H1 (cell line): ENCODE results near the gene C3orf52. TPM values are rescaled to one million over a fixed set of nuclear protein-coding genes. Genes with fewer than 3 reads are reported as not detected.

Experiments
- CTCF ChIA-PET: fragments of 300-600 bp; sonication (Branson Sonifier 250); formaldehyde crosslinking; loops from one replicate; lab custom pipeline; 2021; ENCODE audit not compliant: partially characterized antibody; lab: Charles Lee
- POLR2A ChIA-PET: fragments of 300-600 bp; sonication (Branson Sonifier 250); formaldehyde crosslinking; loops from one replicate; lab custom pipeline; 2021; ENCODE audit warnings: inconsistent platforms; ENCODE audit not compliant: partially characterized antibody; lab: Charles Lee
- DNase-seq, 2 experiments: peaks; one replicate each; pipeline versions ENCODE4 v3.0.0 to v3.0.0-alpha.2; 2010 to 2022; ENCODE audit warnings: low spot score in 2 of 2, low read depth in 1 of 2, mixed read lengths in 1 of 2
- FAIRE-seq: peaks from 2 replicates; lab custom pipeline; 2011; peaks lifted over from hg19 to GRCh38; lab: Jason Lieb, UNC
- H2AFZ ChIP-seq: 2 replicates; pipeline ENCODE4 v1.8.1; 2012; ENCODE audit warnings: low read length, inconsistent platforms
- H2AK5ac ChIP-seq: 2 replicates; pipeline ENCODE4 v1.6.1; 2013; ENCODE audit warnings: low read depth, low read length
- H2BK120ac ChIP-seq: replicated peaks from 2 replicates; pipeline ENCODE3; 2013; ENCODE audit warnings: low read depth, low read length, inconsistent platforms
- H2BK12ac ChIP-seq: 2 replicates; pipeline ENCODE4 v1.6.1; 2013; ENCODE audit warnings: low read depth, low read length
- H2BK15ac ChIP-seq: 2 replicates; pipeline ENCODE4 v1.6.1; 2013; ENCODE audit warnings: low read length
- H2BK20ac ChIP-seq: 2 replicates; pipeline ENCODE4 v1.6.1; 2013; ENCODE audit warnings: low read length
- H2BK5ac ChIP-seq: 2 replicates; pipeline ENCODE4 v1.6.1; 2013; ENCODE audit warnings: low read depth, low read length
- H3K14ac ChIP-seq: 2 replicates; pipeline ENCODE4 v1.6.1; 2013; ENCODE audit warnings: inconsistent platforms; ENCODE audit not compliant: insufficient read length
- H3K18ac ChIP-seq: 2 replicates; pipeline ENCODE4 v1.6.1; 2013; ENCODE audit warnings: low read length; ENCODE audit errors: extremely low read depth
- H3K23ac ChIP-seq: 2 replicates; pipeline ENCODE4 v1.6.1; 2013; ENCODE audit warnings: inconsistent platforms; ENCODE audit not compliant: insufficient read length
- H3K23me2 ChIP-seq: 2 replicates; pipeline ENCODE4 v1.6.1; 2013; ENCODE audit warnings: low read depth, low read length
- H3K27ac ChIP-seq: 2 replicates; pipeline ENCODE4 v1.6.1; 2011; ENCODE audit warnings: low read depth, low read length, inconsistent platforms
- H3K27me3 ChIP-seq, 4 experiments: replicated peaks in 1 of 4; 1 replicate in 1 of 4; 2 replicates in 3 of 4; pipeline versions ENCODE4 v1.6.1 to v1.8.1; 2011 to 2013; ENCODE audit warnings: low read length in 3 of 4, mild to moderate bottlenecking in 3 of 4, inconsistent platforms in 2 of 4, mixed read lengths in 2 of 4, moderate library complexity in 1 of 4; ENCODE audit not compliant: control insufficient read depth in 3 of 4, insufficient read depth in 3 of 4; ENCODE audit errors: extremely low read depth in 1 of 4
- H3K36me3 ChIP-seq, 4 experiments: 2 replicates each; pipeline versions ENCODE4 v1.6.1 to v1.8.1; 2011 to 2013; ENCODE audit warnings: mild to moderate bottlenecking in 4 of 4, low read length in 3 of 4, moderate library complexity in 2 of 4, control low read depth in 1 of 4, inconsistent platforms in 1 of 4; ENCODE audit not compliant: insufficient read depth in 4 of 4, control insufficient read depth in 2 of 4
- H3K4ac ChIP-seq: replicated peaks from 2 replicates; pipeline ENCODE3; 2013; ENCODE audit warnings: low read length, low read depth, mixed read lengths, inconsistent platforms; ENCODE audit not compliant: insufficient read length
- H3K4me1 ChIP-seq, 4 experiments: replicated peaks in 1 of 4; 1 replicate in 1 of 4; 2 replicates in 3 of 4; pipeline versions ENCODE4 v1.6.1 to v1.8.1; 2011 to 2013; ENCODE audit warnings: low read length in 3 of 4, inconsistent platforms in 2 of 4, mixed read lengths in 1 of 4; ENCODE audit not compliant: insufficient read depth in 4 of 4, control insufficient read depth in 3 of 4
- H3K4me2 ChIP-seq, 2 experiments: 2 replicates each; pipeline versions ENCODE4 v1.6.1 to v1.8.1; 2011 to 2013; ENCODE audit warnings: low read depth in 2 of 2, low read length in 2 of 2, control low read depth in 1 of 2, inconsistent platforms in 1 of 2, mild to moderate bottlenecking in 1 of 2; ENCODE audit not compliant: insufficient read depth in 1 of 2
- H3K4me3 ChIP-seq, 4 experiments: fragments of 200-600, 300-600 bp in 1 of 4; sonication (generic), shearing (Covaris generic), sonication (Bioruptor Twin) in 1 of 4; 2 replicates each; pipeline versions ENCODE4 v1.5.1 to v1.8.1; 2011 to 2016; ENCODE audit warnings: low read length in 4 of 4, low read depth in 3 of 4, control low read depth in 2 of 4, inconsistent platforms in 2 of 4, mild to moderate bottlenecking in 2 of 4, mixed read lengths in 1 of 4, moderate library complexity in 1 of 4; ENCODE audit not compliant: insufficient read depth in 2 of 4; ENCODE audit errors: extremely low read depth in 1 of 4
- H3K56ac ChIP-seq: replicated peaks from 2 replicates; pipeline ENCODE3; 2013; ENCODE audit warnings: low read depth, mild to moderate bottlenecking, mixed read lengths, low read length, inconsistent platforms; ENCODE audit not compliant: insufficient read length
- H3K79me1 ChIP-seq: 2 replicates; pipeline ENCODE4 v1.6.1; 2013; ENCODE audit warnings: low read depth, low read length, control low read depth
- H3K79me2 ChIP-seq, 2 experiments: 2 replicates each; pipeline versions ENCODE4 v1.6.1 to v1.8.1; 2012 to 2013; ENCODE audit warnings: low read length in 2 of 2, mild to moderate bottlenecking in 2 of 2, inconsistent platforms in 1 of 2; ENCODE audit not compliant: insufficient read depth in 2 of 2, control insufficient read depth in 1 of 2
- H3K9ac ChIP-seq, 4 experiments: replicated peaks in 1 of 4; 1 replicate in 1 of 4; 2 replicates in 3 of 4; pipeline versions ENCODE4 v1.6.1 to v1.8.1; 2011 to 2013; ENCODE audit warnings: low read depth in 3 of 4, low read length in 3 of 4, control low read depth in 2 of 4, mild to moderate bottlenecking in 2 of 4, moderate library complexity in 2 of 4, inconsistent platforms in 1 of 4; ENCODE audit errors: extremely low read depth in 1 of 4
- H3K9me3 ChIP-seq, 2 experiments: 2 replicates each; pipeline versions ENCODE4 v1.6.1 to v1.8.1; 2012 to 2013; ENCODE audit warnings: mild to moderate bottlenecking in 2 of 2, moderate library complexity in 2 of 2, control low read depth in 1 of 2, inconsistent platforms in 1 of 2, low read depth in 1 of 2, low read length in 1 of 2, mixed read lengths in 1 of 2; ENCODE audit not compliant: insufficient read depth in 2 of 2
- H4K20me1 ChIP-seq, 2 experiments: replicated peaks in 1 of 2; 2 replicates each; pipeline versions ENCODE3 to v1.8.1; 2011 to 2013; ENCODE audit warnings: inconsistent platforms in 2 of 2, low read length in 2 of 2, mild to moderate bottlenecking in 1 of 2; ENCODE audit not compliant: insufficient read depth in 2 of 2, control insufficient read depth in 1 of 2
- H4K5ac ChIP-seq: 2 replicates; pipeline ENCODE4 v1.6.1; 2013; ENCODE audit warnings: low read length, low read depth, mixed read lengths, inconsistent platforms; ENCODE audit not compliant: insufficient read length
- H4K8ac ChIP-seq: 2 replicates; pipeline ENCODE4 v1.8.0; 2013; ENCODE audit warnings: mild to moderate bottlenecking, moderate library complexity, low read length, inconsistent platforms; ENCODE audit not compliant: insufficient read depth; ENCODE audit errors: extremely low read depth
- H4K91ac ChIP-seq: replicated peaks from 2 replicates; pipeline ENCODE3; 2013; ENCODE audit warnings: low read length, mixed read lengths, inconsistent platforms; ENCODE audit not compliant: insufficient read length
- ASH2L ChIP-seq: fragments of 200-600, 300-600 bp; sonication (generic); IDR thresholded peaks from one replicate; pipeline ENCODE4 v1.7.1; 2017; ENCODE audit warnings: low read length
- BACH1 ChIP-seq: IDR thresholded peaks from 2 replicates; pipeline ENCODE4 v1.6.1; 2012; ENCODE audit warnings: low read length, improper control_type of control experiment
- CEBPB ChIP-seq: IDR thresholded peaks from 2 replicates; pipeline ENCODE4 v1.6.1; 2012; ENCODE audit warnings: low read depth, low read length
- CHD1 ChIP-seq: IDR thresholded peaks from 2 replicates; pipeline ENCODE4 v1.6.1; 2012; ENCODE audit warnings: low read depth, low read length, improper control_type of control experiment
- CHD2 ChIP-seq: IDR thresholded peaks from 2 replicates; pipeline ENCODE4 v1.6.1; 2012; ENCODE audit warnings: low read length, improper control_type of control experiment
- EP300 ChIP-seq, 2 experiments: IDR thresholded peaks; 1 replicate in 1 of 2; 2 replicates in 1 of 2; pipeline ENCODE4 v1.6.1; 2011 to 2012; ENCODE audit warnings: low read depth in 2 of 2, low read length in 2 of 2, mild to moderate bottlenecking in 2 of 2, borderline replicate concordance in 1 of 2, inconsistent platforms in 1 of 2, moderate library complexity in 1 of 2
- FOSL1 ChIP-seq: IDR thresholded peaks from 2 replicates; pipeline ENCODE4 v1.6.1; 2011; ENCODE audit warnings: mild to moderate bottlenecking, low read depth, low read length, moderate library complexity; ENCODE audit not compliant: insufficient read depth
- HDAC2 ChIP-seq, 2 experiments: fragments of 300-600 bp in 1 of 2; sonication (generic) in 1 of 2; IDR thresholded peaks; 2 replicates each; pipeline ENCODE4 v1.6.1; 2011 to 2012; ENCODE audit warnings: low read depth in 2 of 2, low read length in 2 of 2, mild to moderate bottlenecking in 2 of 2, moderate library complexity in 2 of 2, borderline replicate concordance in 1 of 2, inconsistent platforms in 1 of 2
- NANOG ChIP-seq: IDR thresholded peaks from 2 replicates; pipeline ENCODE4 v1.6.1; 2011; ENCODE audit warnings: low read length, low read depth, mild to moderate bottlenecking, inconsistent platforms; ENCODE audit not compliant: insufficient read depth, poor library complexity, severe bottlenecking
- SAP30 ChIP-seq: fragments of 300-600 bp; sonication (generic); IDR thresholded peaks from 2 replicates; pipeline ENCODE4 v1.7.1; 2012; ENCODE audit warnings: low read length, moderate library complexity, mild to moderate bottlenecking, inconsistent platforms; ENCODE audit not compliant: insufficient read depth, insufficient replicate concordance
- SP1 ChIP-seq: IDR thresholded peaks from 2 replicates; pipeline ENCODE4 v1.6.1; 2011; ENCODE audit warnings: low read depth, low read length
- SP2 ChIP-seq: IDR thresholded peaks from 2 replicates; pipeline ENCODE4 v1.6.1; 2012; ENCODE audit warnings: mild to moderate bottlenecking, low read length, inconsistent platforms
- TCF12 ChIP-seq: IDR thresholded peaks from 2 replicates; pipeline ENCODE4 v1.6.1; 2011; ENCODE audit warnings: low read depth, mild to moderate bottlenecking, low read length
- TEAD4 ChIP-seq: IDR thresholded peaks from 2 replicates; pipeline ENCODE4 v1.6.1; 2012; ENCODE audit warnings: low read depth, low read length, inconsistent platforms, mixed read lengths
- WGBS, 2 experiments: shearing (Covaris generic) in 1 of 2; methylation state at CpG; one replicate each; pipeline versions ENCODE4 v1.1.6 to v1.1.7; 2013 to 2015; ENCODE audit warnings: low lambda C conversion rate in 2 of 2, mixed read lengths in 2 of 2, inconsistent platforms in 1 of 2, low coverage in 1 of 2, missing lambda C conversion rate in 1 of 2; ENCODE audit not compliant: insufficient replicate concordance in 2 of 2, insufficient coverage in 1 of 2, insufficient read length in 1 of 2; ENCODE audit errors: extremely low coverage in 1 of 2, missing lambda C conversion rate in 1 of 2; 5-methylcytosine and 5-hydroxymethylcytosine counted together
- polyA plus RNA-seq, 7 experiments: library from polyadenylated mRNA; depleted of rRNA in 3 of 7; stranded (reverse) in 5 of 7; unstranded in 2 of 7; fragments of >200 nt in 5 of 7; fragments of 200-250 nt in 2 of 7; gene quantifications; 1 replicate in 5 of 7; 2 replicates in 1 of 7; 4 replicates in 1 of 7; pipeline versions ENCODE4 v1.2.1 to v1.2.3, GENCODE V29; 2011 to 2013; ENCODE audit warnings: missing spikeins in 2 of 7, mixed read lengths in 2 of 7
- total RNA-seq: library from RNA; stranded (reverse); fragmentation: NEBNext Ultra II Directional; extraction: Animal tissue kit (Norgen Biotek cat#: 25700); gene quantifications from 2 replicates; pipeline ENCODE4 v1.2.1, GENCODE V29; 2021

The C3orf52 gene
- total and polyA plus RNA-seq, 2 of the 8 experiments (the other 6 are each of a cell fraction or from before 2014, with no cell fraction given), result 9.7 to 13.1 TPM

DNA sequence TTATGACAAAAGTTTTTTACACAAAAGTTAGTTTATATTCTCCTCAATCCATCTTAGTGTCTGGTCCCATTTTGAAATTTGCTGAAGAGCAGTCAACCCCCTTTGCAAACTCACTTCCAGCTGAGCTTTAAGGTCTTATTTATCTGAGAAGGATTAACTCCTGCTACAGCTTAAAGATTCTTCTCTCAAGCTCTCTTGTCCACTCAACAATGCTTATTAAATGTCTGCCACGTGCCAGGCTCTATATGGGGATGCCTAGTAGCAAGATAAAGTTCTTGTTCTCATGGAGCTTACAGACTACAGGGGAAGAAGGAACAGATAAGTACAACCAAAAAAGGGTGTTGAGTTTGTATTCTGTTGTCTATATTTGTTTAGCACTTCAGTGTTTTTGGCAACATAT lies 33.0 kb upstream of the C3orf52 start:
- CTCF ChIA-PET, result interaction anchor here (0.7 to 3.0 kb wide), 6 partner anchors 8 to 460 kb away, joined by 3 to 15 read pairs (median 4); no protein-coding TSS in a partner anchor
- no peak overlapping the region for H3K27ac ChIP-seq
- peak; percentile 13 for FAIRE-seq
- no peak for TF ChIP-seq NANOG
- no peak for TF ChIP-seq BACH1
- TF ChIP-seq SP2, result no peak
- TF ChIP-seq CEBPB, result no peak
- no peak for TF ChIP-seq TEAD4
- TF ChIP-seq EP300 (IDR thresholded peaks at IDR 0.05; ENCODE audit: borderline replicate concordance in 1 of 2, low read depth in 2 of 2, low read length in 2 of 2), result no peak
- no peak for TF ChIP-seq HDAC2 (IDR thresholded peaks at IDR 0.05; ENCODE audit: borderline replicate concordance in 1 of 2, low read depth in 2 of 2, low read length in 2 of 2)
- no peak for TF ChIP-seq SAP30
- TF ChIP-seq CHD2, result no peak
- TF ChIP-seq SP1, result no peak
- no peak for TF ChIP-seq ASH2L
- no peak for TF ChIP-seq TCF12
- TF ChIP-seq FOSL1, result no peak
- no peak for TF ChIP-seq CHD1

More for the DNA sequence above, 33.0 kb upstream of the C3orf52 start:
- Histone ChIP-seq H2BK15ac (no peak overlapping the region), H3K23ac (no peak overlapping the region), H2AK5ac (no peak overlapping the region), H2BK12ac (no peak overlapping the region), H2AFZ (no peak overlapping the region), H4K5ac (no peak overlapping the region), H3K14ac (no peak overlapping the region), H3K4me1 (peaks cover 0 to 10% (median 3%) of the 10 kb centered on the region in 4 experiments; a peak in 3 of 7 replicates), H3K23me2 (peaks cover 2% of the 10 kb centered on the region), H2BK5ac (no peak overlapping the region), H3K4ac (no peak overlapping the region), H3K79me1 (no peaks in the 10 kb centered on the region), H3K79me2 (no peaks in the 10 kb centered on the region), H3K56ac (no peak overlapping the region), H3K4me2 (no peak overlapping the region), H3K18ac (no peak overlapping the region), H3K36me3 (no peaks in the 10 kb centered on the region), H3K9ac (no peak overlapping the region; a peak in 2 of 7 replicates), H3K27me3 (no peaks in the 10 kb centered on the region), H2BK20ac (no peak overlapping the region), H4K20me1 (no peaks in the 10 kb centered on the region), H3K4me3 (no peak overlapping the region), H3K9me3 (no peaks in the 10 kb centered on the region), H4K91ac (no peak overlapping the region), H2BK120ac (no peak overlapping the region), H4K8ac (no peak overlapping the region)
- DNase-seq, result no peak
- POLR2A ChIA-PET, result interaction anchor here (1.2 kb wide), 1 partner anchor 133 kb away, joined by 3 read pairs; no protein-coding TSS in a partner anchor
- 44% methylated on average over 1 of the region's 1 CpG; no CpG with 5 or more reads in 1 of the 2 experiments for WGBS, 2 experiments
